Activated T-cell treated with anti-CD3 and anti-CD28 coated beads for 48 hours (primary cell): ENCODE results near the gene ZNF157.
"Not testable (repeated sequence)": the region's sequence is repeated elsewhere in the genome, so short reads cannot be mapped to it uniquely, and the experiment has no call there.

Experiments used
- DNase-seq: peaks from one replicate; pipeline ENCODE4 v3.0.0-alpha.2; 2020; ENCODE audit warnings: low read depth

ZNF157 gene

GRCh38 chrX:47370278-47370677, at the start of gene ZNF157:
Gene ZNF157, plus strand, starts transcription at chrX:47370578. Its CDS starts 91 bp downstream, at chrX:47370669.
- no peak for DNase-seq

GRCh38 chrX:47321386-47321785, 49.0 kb upstream of the ZNF157 start:
- DNase-seq = no peak

DNA sequence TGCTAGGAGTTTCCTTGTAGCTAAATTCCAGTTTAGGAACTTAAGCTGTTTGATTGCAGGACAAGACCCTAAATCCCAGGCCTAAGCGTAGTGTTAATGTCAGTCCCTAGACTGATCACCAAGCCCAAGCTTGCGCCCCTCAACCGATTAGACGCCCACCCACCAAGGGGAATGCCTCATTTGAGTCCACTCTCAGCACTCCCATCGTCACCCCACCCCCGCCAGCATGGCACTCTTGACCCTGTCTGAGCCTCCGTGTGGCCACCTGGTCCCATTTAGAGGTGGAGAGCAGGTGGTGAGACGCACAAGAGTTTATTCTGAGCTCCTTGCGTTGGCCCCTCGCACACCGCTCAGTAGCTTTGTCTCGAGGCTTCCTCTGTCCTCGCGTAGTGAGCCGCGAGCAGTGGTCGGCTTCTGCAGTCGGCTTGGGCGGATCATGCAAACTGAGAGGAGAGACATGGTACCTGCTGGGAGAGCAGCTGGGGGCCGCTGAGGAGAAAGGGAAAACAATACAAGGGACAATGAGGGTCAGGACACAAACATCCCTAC, 48.5 kb upstream of the ZNF157 start:
- DNase-seq = no peak

- no peak for DNase-seq
Observed at GRCh38 chrX:47327902-47328301, 42.5 kb upstream of the ZNF157 start.

GRCh38 chrX:47332729-47333128, 37.6 kb upstream of the ZNF157 start:
- not testable (repeated sequence) for DNase-seq

GRCh38 chrX:47351706-47352105, 18.7 kb upstream of the ZNF157 start:
- DNase-seq = no peak

GRCh38 chrX:47358387-47359065, 11.9 kb upstream of the ZNF157 start:
- no peak for DNase-seq

- DNase-seq = no peak
Observed at GRCh38 chrX:47360423-47361179, 9.8 kb upstream of the ZNF157 start.

DNA sequence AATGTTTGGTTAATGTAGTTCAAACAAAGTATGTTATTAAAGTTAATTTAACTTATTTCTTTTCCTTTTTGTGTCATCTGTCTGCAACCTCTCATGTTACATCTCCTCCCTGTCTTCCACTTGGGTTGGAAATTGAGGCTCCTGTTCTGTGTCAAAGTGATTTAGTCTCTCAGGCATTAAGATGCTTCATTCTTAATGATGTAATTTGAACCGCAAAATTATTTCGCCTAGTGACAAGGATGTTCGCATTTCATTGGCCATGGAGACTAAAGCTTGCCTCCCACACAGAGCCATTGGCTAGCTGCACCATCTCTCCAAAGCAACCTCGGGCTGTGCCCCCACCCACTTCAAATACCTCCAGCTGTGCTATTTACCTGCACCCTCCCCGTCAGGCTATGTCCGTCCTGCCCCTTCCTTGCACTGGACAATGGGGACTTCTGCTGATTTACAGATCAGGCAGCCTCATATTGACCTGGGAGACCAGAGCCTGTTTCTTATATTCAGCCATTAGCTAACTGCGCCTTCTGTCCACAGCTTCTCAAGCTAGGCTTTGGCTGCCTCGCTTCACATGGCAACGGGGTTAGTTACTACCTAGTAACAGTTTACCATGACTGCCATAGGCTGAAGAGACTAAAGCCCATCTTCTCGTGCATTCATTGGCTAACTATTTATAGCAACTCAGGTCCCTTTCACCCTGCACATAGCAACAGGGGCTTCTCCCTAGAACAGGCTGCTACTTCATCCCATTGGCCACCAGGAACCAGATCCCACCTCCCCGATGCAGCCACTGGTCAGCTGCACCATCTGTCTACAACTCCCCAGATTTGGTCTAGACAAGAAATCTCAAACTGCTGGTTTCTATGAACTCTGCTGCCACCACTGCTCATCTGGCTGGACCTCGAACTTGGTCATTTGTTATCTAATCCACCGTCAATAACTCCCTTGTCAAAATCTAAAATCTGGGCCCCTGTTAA, 8.6 kb upstream of the ZNF157 start:
- no peak for DNase-seq

GRCh38 chrX:47366041-47366722, 4.2 kb upstream of the ZNF157 start:
- peak; percentile 52 for DNase-seq

- no peak for DNase-seq
Observed at GRCh38 chrX:47373198-47373597, 2.8 kb downstream of the ZNF157 start.

- peak; percentile 31 for DNase-seq
Observed at GRCh38 chrX:47380268-47380667, 9.9 kb downstream of the ZNF157 start.

DNA sequence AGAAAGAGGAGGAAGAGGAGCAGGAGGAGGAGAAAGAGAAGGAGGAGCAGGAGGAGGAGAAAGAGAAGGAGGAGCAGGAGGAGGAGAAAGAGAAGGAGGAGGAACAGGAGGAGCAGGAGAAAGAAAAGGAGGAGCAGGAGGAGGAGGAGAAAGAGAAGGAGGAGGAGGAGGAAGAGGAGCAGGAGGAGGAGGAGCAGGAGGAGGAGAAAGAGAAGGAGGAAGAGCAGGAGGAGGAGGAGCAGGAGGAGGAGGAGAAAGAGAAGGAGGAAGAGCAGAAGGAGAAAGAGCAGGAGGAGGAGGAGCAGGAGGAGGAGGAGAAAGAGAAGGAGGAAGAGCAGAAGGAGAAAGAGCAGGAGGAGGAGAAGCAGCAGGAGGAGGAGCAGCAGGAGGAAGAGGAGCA, 10.5 kb downstream of the ZNF157 start:
- not testable (repeated sequence) for DNase-seq

DNA sequence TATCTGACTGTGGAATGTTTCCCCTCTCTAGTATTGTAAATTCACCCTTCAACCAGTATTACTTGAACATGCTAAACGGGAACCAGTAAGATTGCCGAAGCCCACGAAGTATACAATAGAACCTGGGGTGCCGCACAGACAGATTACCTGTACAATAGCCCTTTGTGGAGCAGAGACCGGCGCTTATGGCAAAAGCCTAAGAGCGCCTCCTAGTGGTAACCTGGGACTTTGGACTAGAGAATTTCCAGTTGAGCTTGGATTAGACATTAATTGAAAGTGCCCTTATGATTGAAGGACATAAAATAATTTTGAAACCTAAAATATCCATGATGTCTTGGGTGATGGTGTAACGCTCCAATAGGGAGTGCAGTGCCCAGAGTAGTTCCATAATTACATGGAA, 14.1 kb downstream of the ZNF157 start:
- peak; percentile 43 for DNase-seq

GRCh38 chrX:47390780-47391179, 20.4 kb downstream of the ZNF157 start:
- DNase-seq = no peak

DNA sequence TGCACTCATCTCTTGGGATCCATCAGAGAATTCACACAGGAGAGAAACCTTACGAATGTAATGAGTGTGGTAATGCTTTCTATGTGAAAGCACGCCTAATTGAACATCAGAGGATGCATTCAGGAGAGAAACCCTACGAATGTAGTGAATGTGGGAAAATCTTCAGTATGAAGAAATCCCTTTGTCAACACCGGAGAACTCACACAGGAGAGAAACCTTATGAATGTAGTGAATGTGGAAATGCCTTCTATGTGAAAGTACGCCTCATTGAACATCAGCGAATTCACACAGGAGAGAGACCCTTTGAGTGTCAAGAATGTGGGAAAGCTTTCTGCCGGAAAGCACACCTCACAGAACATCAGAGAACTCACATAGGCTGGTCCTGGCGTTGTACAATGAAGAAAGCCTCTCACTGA, 42.8 kb downstream of the ZNF157 start:
- no peak for DNase-seq

DNA sequence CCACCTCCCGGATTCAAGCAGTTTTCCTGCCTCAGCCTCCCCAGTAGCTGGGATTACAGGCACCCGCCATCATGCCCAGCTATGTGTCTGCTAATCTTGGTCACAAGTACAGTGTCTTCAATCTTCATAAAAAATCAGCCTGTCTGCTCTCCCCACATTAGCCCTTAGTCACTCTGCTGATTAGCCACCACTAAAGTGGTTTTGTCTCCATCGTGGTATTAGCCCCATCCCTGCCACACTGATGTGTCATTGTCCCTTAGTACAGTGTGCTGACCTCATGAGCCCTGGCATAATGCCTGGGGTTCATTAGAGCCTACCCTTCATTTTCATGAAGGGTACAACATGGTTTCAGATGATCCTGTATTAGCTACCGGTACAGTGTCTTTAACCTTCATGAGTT, 49.9 kb downstream of the ZNF157 start:
- no peak for DNase-seq

- no peak for DNase-seq
Observed at GRCh38 chrX:47420962-47421361, 50.6 kb downstream of the ZNF157 start.

DNA sequence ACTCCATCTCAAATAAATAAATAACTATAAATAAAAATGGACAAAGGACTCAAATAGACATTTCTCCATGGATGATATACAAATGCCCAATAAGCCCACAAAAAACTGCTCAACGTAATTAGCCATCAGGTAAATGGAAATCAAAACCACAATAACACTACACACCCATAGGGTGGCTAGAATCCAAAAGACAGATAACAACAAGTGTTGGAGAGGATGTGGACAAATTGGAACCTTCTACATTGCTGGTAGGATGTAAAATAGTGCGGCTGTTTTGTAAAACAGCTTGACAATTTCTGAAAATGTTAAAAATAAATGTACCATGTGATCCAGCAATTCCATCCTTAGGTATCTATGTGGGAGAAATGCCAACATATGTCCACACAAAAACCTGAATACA, 52.1 kb downstream of the ZNF157 start:
- no peak for DNase-seq

DNA sequence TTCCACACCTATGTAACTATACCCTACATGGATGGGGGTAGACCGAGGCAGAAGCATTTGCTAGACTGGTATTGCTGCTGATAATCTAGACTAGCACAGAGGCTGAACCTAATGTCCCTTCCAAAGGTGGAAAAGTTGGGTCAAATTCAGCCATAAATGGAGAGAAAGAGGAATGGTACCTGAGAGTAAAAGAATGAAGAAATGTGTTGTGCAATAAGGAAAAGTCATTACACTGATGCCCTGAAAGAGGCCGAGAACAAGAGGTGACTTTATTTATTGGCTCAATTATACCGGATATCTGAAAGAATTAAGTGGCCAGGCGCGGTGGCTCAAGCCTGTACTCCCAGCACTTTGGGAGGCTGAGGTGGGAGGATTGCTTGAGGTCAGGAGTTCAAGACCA, 60.5 kb downstream of the ZNF157 start:
- DNase-seq = no peak

- DNase-seq = no peak
Observed at GRCh38 chrX:47446431-47446830, 76.1 kb downstream of the ZNF157 start.

- no peak for DNase-seq
Observed at GRCh38 chrX:47446971-47447370, 76.6 kb downstream of the ZNF157 start.
